GM13977 (cell line): ENCODE data around the gene NT5C1B.

Experiments used
- DNase-seq: peaks from one replicate; pipeline ENCODE4 v3.0.0; 2012; ENCODE audit warnings: low spot score
- CTCF ChIP-seq: IDR thresholded peaks from 2 replicates; pipeline ENCODE4 v1.5.1; 2012; ENCODE audit warnings: mild to moderate bottlenecking, control low read depth; ENCODE audit not compliant: insufficient read depth; ENCODE audit errors: extremely low read depth, missing control alignments
- in situ Hi-C: fragments of 300-500 bp; cut with MboI; formaldehyde crosslinking; loops from one replicate; pipeline ENCODE4 v1.12.0; 2022; ENCODE audit warnings: low sequenced_read_pairs, low pct_unique_long_range_greater_than_20kb, mixed read lengths, inconsistent platforms; ENCODE audit not compliant: unreplicated experiment

Gene NT5C1B

GRCh38 chr2:18584608-18584954 lies 4.8 kb downstream of the NT5C1B start:
- in situ Hi-C loops, result no loop called here
- TF ChIP-seq CTCF, result no peak
- DNase-seq, result no peak

- DNase-seq, result no peak
- TF ChIP-seq CTCF, result no peak
- in situ Hi-C loops, result no loop called here
These were observed 5.3 kb downstream of the NT5C1B start for GRCh38 chr2:18583905-18584607.

- TF ChIP-seq CTCF, result no peak
- no peak for DNase-seq
- in situ Hi-C loops, result no loop called here
These were observed 8.8 kb downstream of the NT5C1B start for GRCh38 chr2:18580606-18581005.

GRCh38 chr2:18578033-18578432 lies 11.3 kb downstream of the NT5C1B start:
- TF ChIP-seq CTCF, result no peak
- DNase-seq, result no peak
- in situ Hi-C loops, result no loop called here

- TF ChIP-seq CTCF, result no peak
- in situ Hi-C loops, result no loop called here
- DNase-seq, result no peak
These were observed 23.1 kb downstream of the NT5C1B start for GRCh38 chr2:18566145-18566769.

- no peak for DNase-seq
- TF ChIP-seq CTCF, result no peak
- in situ Hi-C loops, result no loop called here
These were observed 28.6 kb downstream of the NT5C1B start for GRCh38 chr2:18560797-18561085.
